Measurements from ENCODE around the gene PAX3.

Gene PAX3

DNA sequence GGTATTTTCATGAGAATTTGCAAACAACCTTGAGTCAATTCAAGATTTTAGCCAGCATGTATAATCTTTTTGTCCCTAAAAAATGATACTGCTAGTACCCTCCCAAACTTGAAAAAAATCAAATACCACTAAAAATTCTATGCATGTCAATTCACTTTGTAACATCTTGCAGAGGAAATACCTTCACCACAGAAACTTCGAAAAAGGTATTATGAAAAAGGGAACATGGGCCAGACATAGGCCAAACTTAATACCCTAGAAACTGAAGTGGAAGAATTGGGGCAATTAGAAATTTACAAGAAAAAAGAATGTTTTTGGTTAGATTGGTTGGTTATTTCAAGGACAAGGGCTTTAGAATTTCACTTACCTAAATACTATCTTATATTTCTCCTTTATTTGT lies 48.5 kb downstream of the PAX3 start:
- TF ChIP-seq, protein P1, sequence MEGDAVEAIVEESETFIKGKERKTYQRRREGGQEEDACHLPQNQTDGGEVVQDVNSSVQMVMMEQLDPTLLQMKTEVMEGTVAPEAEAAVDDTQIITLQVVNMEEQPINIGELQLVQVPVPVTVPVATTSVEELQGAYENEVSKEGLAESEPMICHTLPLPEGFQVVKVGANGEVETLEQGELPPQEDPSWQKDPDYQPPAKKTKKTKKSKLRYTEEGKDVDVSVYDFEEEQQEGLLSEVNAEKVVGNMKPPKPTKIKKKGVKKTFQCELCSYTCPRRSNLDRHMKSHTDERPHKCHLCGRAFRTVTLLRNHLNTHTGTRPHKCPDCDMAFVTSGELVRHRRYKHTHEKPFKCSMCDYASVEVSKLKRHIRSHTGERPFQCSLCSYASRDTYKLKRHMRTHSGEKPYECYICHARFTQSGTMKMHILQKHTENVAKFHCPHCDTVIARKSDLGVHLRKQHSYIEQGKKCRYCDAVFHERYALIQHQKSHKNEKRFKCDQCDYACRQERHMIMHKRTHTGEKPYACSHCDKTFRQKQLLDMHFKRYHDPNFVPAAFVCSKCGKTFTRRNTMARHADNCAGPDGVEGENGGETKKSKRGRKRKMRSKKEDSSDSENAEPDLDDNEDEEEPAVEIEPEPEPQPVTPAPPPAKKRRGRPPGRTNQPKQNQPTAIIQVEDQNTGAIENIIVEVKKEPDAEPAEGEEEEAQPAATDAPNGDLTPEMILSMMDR (IDR thresholded peaks at IDR 0.05; ENCODE audit: insufficient read depth, low read depth, low read length, missing control alignments): no peak
- no peak for DNase-seq (ENCODE audit: low read depth)

DNA sequence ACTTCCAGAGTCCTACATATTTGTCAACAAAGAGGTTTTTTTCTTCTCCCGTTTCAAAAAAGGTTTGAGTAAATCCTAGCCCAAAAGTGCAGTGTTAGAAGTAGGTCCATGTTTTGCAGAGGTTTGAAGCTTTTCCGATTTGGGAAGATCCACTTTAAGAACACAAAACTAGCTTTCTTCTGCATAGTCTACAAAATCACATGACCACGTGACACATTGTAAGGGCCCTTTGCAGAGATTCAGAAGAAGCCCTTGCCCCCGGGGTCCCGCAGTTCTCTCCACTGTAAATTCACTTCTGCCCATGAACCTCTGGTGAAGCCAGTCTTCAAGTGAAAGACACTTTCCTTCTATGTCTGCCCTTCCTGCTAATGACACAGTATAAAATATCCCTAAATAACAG lies 49.4 kb downstream of the PAX3 start:
- TF ChIP-seq, protein P1 (IDR thresholded peaks at IDR 0.05; ENCODE audit: insufficient read depth, low read depth, low read length, missing control alignments): no peak
- H3K4me3 ChIP-seq (ENCODE audit: low read depth, low read length): no peak overlapping the region
- DNase-seq (ENCODE audit: low read depth): no peak

More for the DNA sequence above, 48.5 kb downstream of the PAX3 start:
- no peak overlapping the region for H3K4me3 ChIP-seq (ENCODE audit: low read depth, low read length)

DNA sequence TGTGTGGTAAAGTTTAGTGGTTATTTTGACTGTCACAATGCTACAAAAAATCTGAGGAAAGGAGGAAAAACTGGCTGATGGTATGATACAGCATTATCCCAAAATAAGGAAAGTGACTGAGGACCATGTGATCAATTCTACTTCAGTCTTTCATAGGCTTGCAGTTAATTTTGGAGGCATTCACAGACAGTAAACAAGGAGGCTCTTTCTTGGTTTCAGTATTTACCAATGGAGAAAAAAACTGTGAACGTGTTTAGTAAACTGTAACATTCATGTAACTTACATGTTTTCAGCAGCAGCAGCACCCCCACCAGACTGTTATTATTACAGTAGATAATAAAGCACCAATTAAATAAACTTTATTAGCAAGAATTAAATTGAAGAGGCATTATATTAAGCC lies 50.0 kb downstream of the PAX3 start:
- peak; percentile 6 for DNase-seq (ENCODE audit: low read depth)
- TF ChIP-seq, protein P1 (IDR thresholded peaks at IDR 0.05; ENCODE audit: insufficient read depth, low read depth, low read length, missing control alignments): no peak
- no peak overlapping the region for H3K4me3 ChIP-seq (ENCODE audit: low read depth, low read length)

DNA sequence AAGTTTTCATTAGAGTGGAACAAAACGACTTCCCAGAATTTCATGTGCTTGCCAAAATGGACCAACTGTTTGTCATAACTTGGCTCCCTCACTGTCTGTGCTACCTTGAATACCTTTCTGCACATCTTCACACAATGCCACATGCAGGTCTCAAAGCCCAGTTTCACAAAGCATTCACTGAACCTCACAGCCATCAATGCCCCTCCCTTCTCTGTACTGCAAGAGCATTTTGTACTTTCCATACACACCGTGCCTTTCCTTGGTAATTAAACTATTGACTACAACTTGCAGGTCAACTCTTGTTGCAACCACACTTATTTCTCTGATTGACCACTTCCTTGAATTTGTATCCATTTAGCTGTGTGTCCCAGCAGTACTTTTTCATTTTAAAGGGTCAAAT lies 50.5 kb downstream of the PAX3 start:
- TF ChIP-seq, protein P1 (IDR thresholded peaks at IDR 0.05; ENCODE audit: insufficient read depth, low read depth, low read length, missing control alignments): no peak
- DNase-seq (ENCODE audit: low read depth): peak; percentile 46
- no peak overlapping the region for H3K4me3 ChIP-seq (ENCODE audit: low read depth, low read length)

DNA sequence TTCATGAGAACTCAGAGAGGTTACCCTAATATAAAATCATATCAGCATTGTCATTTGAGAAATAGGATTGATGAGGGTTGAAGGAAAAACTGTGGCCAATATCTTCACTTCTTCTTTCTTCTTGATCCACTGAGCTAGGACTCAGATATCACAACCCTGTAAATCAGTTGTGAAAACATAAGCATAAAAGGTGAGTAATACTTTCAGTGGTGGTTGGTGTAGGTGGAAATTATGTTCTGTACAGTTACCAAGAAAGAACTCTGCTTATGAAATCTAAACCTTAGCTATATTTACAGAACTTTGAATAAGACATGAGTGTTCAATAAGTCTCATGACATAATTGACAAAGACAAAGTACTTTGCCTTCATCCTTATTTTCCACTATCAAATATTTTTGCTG lies 56.3 kb downstream of the PAX3 start:
- H3K4me3 ChIP-seq (ENCODE audit: low read depth, low read length): no peak overlapping the region
- TF ChIP-seq, protein P1 (IDR thresholded peaks at IDR 0.05; ENCODE audit: insufficient read depth, low read depth, low read length, missing control alignments): no peak
- no peak for DNase-seq (ENCODE audit: low read depth)

DNA sequence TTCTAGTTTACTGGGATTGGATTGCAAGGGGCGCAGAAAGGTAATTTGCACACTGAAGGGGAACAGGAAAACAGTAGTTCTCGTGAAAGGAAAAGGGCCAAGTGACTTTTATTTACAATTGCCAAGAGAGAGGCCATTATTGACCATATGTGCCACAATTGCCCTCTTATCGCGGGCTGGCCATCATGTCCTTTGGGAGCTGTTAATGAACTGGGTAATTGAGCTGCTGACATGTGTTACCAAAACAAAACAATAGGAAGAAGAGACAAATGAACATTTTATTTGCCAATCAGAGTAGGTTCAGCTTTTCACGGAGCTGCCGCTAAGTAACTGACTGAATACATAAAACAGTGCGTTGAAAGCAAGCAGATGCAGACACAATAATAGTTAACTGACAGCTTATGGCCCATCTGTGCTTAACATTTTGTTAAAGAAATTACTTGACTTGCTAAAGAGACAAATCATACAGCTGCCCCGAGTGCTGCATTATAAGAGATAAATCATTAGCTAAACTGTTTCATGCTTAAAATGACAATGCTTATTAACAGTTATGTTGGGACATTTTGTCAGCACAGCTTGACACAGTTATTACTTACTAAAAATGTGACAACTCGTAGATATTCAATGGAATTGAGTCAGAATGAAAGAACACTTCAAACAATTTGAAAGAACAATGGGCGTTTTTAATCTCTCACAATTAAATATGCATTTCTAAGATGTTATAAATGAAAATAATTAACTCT lies 57.5 kb downstream of the PAX3 start:
- TF ChIP-seq, protein P1 (IDR thresholded peaks at IDR 0.05; ENCODE audit: insufficient read depth, low read depth, low read length, missing control alignments): no peak
- no peak overlapping the region for H3K4me3 ChIP-seq (ENCODE audit: low read depth, low read length)
- no peak for DNase-seq (ENCODE audit: low read depth)

DNA sequence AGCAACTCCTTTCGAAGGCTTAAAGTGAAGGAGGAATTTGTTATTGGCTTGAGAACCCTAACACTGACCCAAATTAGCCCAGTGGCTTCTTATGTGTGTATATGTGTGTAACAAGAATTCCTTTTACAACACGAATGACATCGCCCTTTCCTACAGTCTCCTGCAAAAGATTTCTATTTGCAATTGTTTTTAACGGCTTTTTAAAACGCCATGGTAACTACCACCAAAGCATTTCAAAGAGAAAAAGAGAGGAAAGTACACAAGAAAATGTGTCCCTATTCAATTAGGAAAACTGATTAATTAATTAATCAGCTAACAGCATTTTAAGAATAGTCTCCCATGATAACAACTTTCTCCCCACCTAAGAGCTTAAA lies 58.1 kb downstream of the PAX3 start:
- TF ChIP-seq, protein P1 (IDR thresholded peaks at IDR 0.05; ENCODE audit: insufficient read depth, low read depth, low read length, missing control alignments): no peak
- no peak for DNase-seq (ENCODE audit: low read depth)

More for the DNA sequence above, 58.1 kb downstream of the PAX3 start:
- H3K4me3 ChIP-seq (ENCODE audit: low read depth, low read length): no peak overlapping the region
